Endothelial cell (in vitro differentiated cells): ENCODE measurements around the gene NR3C1. TPM values are rescaled to one million over a fixed set of nuclear protein-coding genes. Genes with fewer than 3 reads are reported as not detected.
A peak's percentile ranks its signal among the peaks of the same experiment; 100 is the strongest.

Experiments used
- DNase-seq: peaks from one replicate; pipeline ENCODE4 v3.0.0; 2021; ENCODE audit warnings: low spot score
- H3K27ac Mint-ChIP-seq: one replicate; pipeline ENCODE4 v1.8.0; 2021; ENCODE audit warnings: mixed read lengths, inconsistent platforms; ENCODE audit not compliant: unreplicated experiment
- H3K27me3 Mint-ChIP-seq: one replicate; pipeline ENCODE4 v1.8.0; 2021; ENCODE audit warnings: mild to moderate bottlenecking, moderate library complexity, mixed read lengths, inconsistent platforms; ENCODE audit not compliant: unreplicated experiment
- H3K36me3 Mint-ChIP-seq: one replicate; pipeline ENCODE4 v1.8.0; 2021; ENCODE audit warnings: mild to moderate bottlenecking, low read depth, mixed read lengths, inconsistent platforms; ENCODE audit not compliant: unreplicated experiment
- H3K4me1 Mint-ChIP-seq: one replicate; pipeline ENCODE4 v1.8.0; 2021; ENCODE audit warnings: mild to moderate bottlenecking, mixed read lengths, inconsistent platforms; ENCODE audit not compliant: unreplicated experiment
- H3K4me3 Mint-ChIP-seq: one replicate; pipeline ENCODE4 v1.8.0; 2021; ENCODE audit warnings: mild to moderate bottlenecking, mixed read lengths, inconsistent platforms; ENCODE audit not compliant: unreplicated experiment
- H3K9me3 Mint-ChIP-seq: one replicate; pipeline ENCODE4 v1.8.0; 2021; ENCODE audit warnings: mixed read lengths, inconsistent platforms; ENCODE audit not compliant: unreplicated experiment
- total RNA-seq: library from RNA; stranded (reverse); fragmentation: NEBNext Ultra II Directional; extraction: Animal tissue kit (Norgen Biotek cat#: 25700); gene quantifications from one replicate; pipeline ENCODE4 v1.2.1, GENCODE V29; 2021; ENCODE audit not compliant: unreplicated experiment
- TF ChIP-seq, protein P1 (sequence below): fragments of 200-600 bp; sonication (generic); IDR thresholded peaks from one replicate; pipeline ENCODE4 v1.5.0; 2021; ENCODE audit warnings: antibody characterized with exemption; ENCODE audit not compliant: unreplicated experiment

Gene NR3C1
- total RNA-seq, 1 donor from 2014 or later = 9.9 TPM

DNA sequence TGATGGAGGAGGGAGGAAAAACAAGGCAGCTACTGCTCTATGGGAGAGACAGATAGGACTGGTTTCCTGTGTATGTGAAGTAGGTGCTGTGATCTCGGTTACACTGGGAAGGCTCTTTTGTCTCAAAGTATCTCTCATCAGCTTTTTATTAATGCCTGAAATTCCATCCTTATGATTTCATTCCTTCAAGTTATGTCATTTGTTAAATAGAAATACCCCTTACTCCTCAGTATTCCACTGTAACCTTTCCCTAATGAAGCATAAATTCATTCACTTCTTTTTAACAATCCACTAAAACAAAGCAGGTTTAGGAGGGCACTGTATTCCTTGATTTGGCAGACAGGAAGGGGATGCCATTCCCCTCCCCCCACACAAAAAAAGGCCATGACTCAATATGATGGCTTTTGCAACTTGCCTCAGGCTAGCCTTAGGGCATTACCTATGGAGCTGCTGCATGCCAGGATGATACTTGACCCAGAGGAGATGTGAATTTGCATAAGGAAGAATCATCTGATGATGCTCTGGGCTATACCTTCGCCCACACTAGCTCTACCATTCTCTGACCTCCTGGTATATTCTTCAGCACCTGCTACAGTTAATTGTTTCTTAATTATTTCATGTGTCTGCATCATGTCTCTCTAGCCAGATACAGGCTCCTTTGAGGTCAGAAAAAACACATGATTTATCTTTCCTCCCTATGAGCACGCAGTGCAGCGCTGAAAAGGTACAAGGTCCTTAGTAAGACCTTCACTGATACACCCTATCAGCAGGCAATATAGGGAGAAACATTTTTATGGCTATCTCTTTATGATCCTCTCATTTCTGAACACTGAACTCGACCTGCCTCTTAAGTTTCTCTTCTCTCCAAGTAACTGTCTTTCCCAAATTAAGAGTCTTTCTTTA is 26.3 kb downstream of the NR3C1 start:
- H3K4me1 Mint-ChIP-seq = peaks cover 14% of the 10 kb centered on the region
- no peak for DNase-seq
- H3K9me3 Mint-ChIP-seq = no peaks in the 10 kb centered on the region
- H3K4me3 Mint-ChIP-seq = no peak overlapping the region
- TF ChIP-seq, protein P1, sequence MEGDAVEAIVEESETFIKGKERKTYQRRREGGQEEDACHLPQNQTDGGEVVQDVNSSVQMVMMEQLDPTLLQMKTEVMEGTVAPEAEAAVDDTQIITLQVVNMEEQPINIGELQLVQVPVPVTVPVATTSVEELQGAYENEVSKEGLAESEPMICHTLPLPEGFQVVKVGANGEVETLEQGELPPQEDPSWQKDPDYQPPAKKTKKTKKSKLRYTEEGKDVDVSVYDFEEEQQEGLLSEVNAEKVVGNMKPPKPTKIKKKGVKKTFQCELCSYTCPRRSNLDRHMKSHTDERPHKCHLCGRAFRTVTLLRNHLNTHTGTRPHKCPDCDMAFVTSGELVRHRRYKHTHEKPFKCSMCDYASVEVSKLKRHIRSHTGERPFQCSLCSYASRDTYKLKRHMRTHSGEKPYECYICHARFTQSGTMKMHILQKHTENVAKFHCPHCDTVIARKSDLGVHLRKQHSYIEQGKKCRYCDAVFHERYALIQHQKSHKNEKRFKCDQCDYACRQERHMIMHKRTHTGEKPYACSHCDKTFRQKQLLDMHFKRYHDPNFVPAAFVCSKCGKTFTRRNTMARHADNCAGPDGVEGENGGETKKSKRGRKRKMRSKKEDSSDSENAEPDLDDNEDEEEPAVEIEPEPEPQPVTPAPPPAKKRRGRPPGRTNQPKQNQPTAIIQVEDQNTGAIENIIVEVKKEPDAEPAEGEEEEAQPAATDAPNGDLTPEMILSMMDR = no peak
- no peaks in the 10 kb centered on the region for H3K36me3 Mint-ChIP-seq
- H3K27ac Mint-ChIP-seq = peak overlapping the region; percentile 65
- peaks cover 4% of the 10 kb centered on the region for H3K27me3 Mint-ChIP-seq

GRCh38 chr5:143376195-143376779 is 27.2 kb downstream of the NR3C1 start:
- H3K9me3 Mint-ChIP-seq = no peaks in the 10 kb centered on the region
- DNase-seq = no peak
- TF ChIP-seq, protein P1 = no peak
- H3K4me3 Mint-ChIP-seq = no peak overlapping the region
- H3K36me3 Mint-ChIP-seq = no peaks in the 10 kb centered on the region
- peaks cover 2% of the 10 kb centered on the region for H3K27me3 Mint-ChIP-seq
- H3K4me1 Mint-ChIP-seq = peaks cover 14% of the 10 kb centered on the region
- H3K27ac Mint-ChIP-seq = no peak overlapping the region

GRCh38 chr5:143374496-143375217 is 28.8 kb downstream of the NR3C1 start:
- Mint-ChIP-seq H3K4me1 (peaks cover 14% of the 10 kb centered on the region), H3K9me3 (no peaks in the 10 kb centered on the region), H3K4me3 (no peak overlapping the region), H3K27me3 (peaks cover 2% of the 10 kb centered on the region), H3K36me3 (no peaks in the 10 kb centered on the region), H3K27ac (no peak overlapping the region)
- TF ChIP-seq, protein P1 = no peak
- no peak for DNase-seq

GRCh38 chr5:143373076-143373475 is 30.4 kb downstream of the NR3C1 start:
- no peak overlapping the region for H3K4me3 Mint-ChIP-seq
- H3K27me3 Mint-ChIP-seq = peaks cover 2% of the 10 kb centered on the region
- no peaks in the 10 kb centered on the region for H3K9me3 Mint-ChIP-seq

More at GRCh38 chr5:143373076-143373475, 30.4 kb downstream of the NR3C1 start:
- H3K4me1 Mint-ChIP-seq = peaks cover 14% of the 10 kb centered on the region
- DNase-seq = no peak
- TF ChIP-seq, protein P1 = no peak
- H3K27ac Mint-ChIP-seq = no peak overlapping the region
- H3K36me3 Mint-ChIP-seq = no peaks in the 10 kb centered on the region
